Breast epithelium (tissue), 3 donors: ENCODE results near the gene RINL.

Experiments used
- POLR2A ChIP-seq: fragments of 450-650 bp; IDR thresholded peaks from one replicate; pipeline ENCODE4 v1.6.1; 2016; ENCODE audit warnings: antibody characterized with exemption, mild to moderate bottlenecking, moderate library complexity
- POLR2AphosphoS5 ChIP-seq, 3 donors: sonication (generic); formaldehyde crosslinking; IDR thresholded peaks; one replicate each; pipeline ENCODE4 v1.6.1; 2017; ENCODE audit warnings: antibody characterized with exemption in 3 of 3
- TF ChIP-seq, protein P1 (sequence below), 3 donors: fragments of 450-650 bp; IDR thresholded peaks; one replicate each; pipeline ENCODE4 v1.5.1; 2016 to 2017; ENCODE audit warnings: antibody characterized with exemption in 3 of 3, mild to moderate bottlenecking in 3 of 3, moderate library complexity in 3 of 3

DNA sequence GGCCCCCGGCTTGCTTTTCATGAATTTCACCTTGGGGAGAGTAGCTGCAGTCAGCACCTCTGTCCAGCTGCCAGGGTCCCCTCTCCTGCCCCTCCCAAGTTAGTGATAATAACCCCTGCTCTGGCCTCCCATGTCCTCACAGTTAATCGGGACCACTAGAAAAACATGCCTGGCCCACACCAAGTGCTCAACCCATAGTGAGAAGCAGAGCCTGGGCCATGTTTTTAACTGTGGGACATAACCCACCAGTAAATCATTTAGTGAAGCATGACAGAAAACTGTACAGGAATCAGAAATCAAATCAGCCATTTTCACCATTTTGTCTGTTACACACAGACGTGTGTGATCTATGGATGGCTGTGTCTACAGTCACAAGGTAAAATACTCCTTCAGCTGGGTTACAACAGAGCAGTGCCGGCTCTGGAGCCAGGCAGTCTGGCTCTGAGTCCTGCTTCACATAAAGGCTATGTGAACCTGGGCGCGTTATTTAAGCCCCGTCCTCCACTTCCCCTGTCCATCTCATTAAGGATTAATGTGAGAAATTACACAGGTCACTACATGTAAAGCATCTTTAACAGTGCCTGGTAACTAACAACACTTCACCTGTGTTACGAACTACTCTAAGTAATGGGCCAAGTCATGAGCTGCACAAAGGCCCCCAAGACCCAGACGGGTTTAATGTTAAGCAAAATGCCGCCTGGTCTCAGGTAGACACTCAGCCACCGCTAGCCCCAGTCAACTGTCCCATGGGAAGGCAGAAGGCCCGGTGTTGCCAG is 38.9 kb downstream of the RINL start:
- no peak for TF ChIP-seq POLR2A
- TF ChIP-seq, protein P1, sequence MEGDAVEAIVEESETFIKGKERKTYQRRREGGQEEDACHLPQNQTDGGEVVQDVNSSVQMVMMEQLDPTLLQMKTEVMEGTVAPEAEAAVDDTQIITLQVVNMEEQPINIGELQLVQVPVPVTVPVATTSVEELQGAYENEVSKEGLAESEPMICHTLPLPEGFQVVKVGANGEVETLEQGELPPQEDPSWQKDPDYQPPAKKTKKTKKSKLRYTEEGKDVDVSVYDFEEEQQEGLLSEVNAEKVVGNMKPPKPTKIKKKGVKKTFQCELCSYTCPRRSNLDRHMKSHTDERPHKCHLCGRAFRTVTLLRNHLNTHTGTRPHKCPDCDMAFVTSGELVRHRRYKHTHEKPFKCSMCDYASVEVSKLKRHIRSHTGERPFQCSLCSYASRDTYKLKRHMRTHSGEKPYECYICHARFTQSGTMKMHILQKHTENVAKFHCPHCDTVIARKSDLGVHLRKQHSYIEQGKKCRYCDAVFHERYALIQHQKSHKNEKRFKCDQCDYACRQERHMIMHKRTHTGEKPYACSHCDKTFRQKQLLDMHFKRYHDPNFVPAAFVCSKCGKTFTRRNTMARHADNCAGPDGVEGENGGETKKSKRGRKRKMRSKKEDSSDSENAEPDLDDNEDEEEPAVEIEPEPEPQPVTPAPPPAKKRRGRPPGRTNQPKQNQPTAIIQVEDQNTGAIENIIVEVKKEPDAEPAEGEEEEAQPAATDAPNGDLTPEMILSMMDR (IDR thresholded peaks at IDR 0.05) = no peak
- no peak for TF ChIP-seq POLR2AphosphoS5 (IDR thresholded peaks at IDR 0.05)
